ENCODE results near the gene SGK2. TPM values are rescaled to one million over a fixed set of nuclear protein-coding genes. Genes with fewer than 3 reads are reported as not detected.
"Not testable (repeated sequence)": the region's sequence is repeated elsewhere in the genome, so short reads cannot be mapped to it uniquely, and the experiment has no call there.

SGK2 gene
- total RNA-seq, 2 donors from 2014 or later: 1.6 to 5.3 TPM

DNA sequence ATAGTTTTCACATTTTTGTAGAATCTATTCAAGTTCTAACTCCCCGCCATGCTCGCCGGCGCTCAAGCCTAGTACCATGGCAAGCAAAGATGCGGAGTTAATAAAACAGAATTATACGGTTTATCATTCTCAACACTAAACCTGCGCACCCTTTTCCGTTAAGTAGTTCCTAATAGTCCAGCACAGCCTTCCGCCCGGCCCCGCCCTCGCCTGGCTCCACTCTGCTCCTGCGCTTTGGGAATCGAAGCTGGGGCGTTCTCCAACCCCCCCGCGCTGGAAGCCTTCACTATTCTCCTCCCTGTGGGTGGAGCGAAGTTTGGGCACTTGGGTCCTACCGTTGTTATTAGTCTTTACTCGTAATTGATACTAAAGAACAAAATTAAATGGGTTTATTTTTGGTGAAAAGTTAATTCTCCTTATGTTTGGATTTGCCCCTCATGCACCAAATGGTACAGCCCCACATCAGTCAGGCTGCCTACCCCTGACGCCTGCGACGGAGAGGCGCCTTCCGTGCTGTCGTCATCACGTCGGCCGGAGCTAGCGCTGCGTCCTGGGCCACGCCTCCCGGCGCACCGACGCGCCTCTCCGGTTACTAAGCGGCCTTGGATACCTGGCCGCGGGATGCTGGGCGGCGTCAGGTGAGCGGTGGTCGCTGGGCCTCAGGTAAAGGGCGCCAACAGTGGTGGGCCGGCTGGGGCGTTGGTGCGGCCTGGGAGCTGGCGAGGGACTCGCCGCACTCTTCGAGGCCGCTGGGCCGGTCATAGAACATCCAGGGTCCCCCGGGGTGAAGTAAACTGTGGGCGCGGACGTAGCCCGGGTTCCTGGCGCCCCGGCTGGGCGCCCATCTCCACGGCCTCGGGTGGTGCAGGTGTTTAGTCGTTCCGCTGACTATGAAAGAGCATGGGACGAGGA, 31.8 kb downstream of the SGK2 start, which contains the start of gene IFT52:
Gene IFT52 (plus strand): TSS at position 546 of the 912 bp plus-strand sequence. CDS start 3,762 bp downstream, outside the sequence.
- H3K4me1 ChIP-seq (ENCODE audit: control insufficient read depth, insufficient read depth, low read length): no peaks in the 10 kb centered on the region
- peaks cover 19% of the 10 kb centered on the region for H3K36me3 ChIP-seq (ENCODE audit: control insufficient read depth, insufficient read depth, low read length)
- no peaks in the 10 kb centered on the region for H3K27me3 Mint-ChIP-seq (ENCODE audit: insufficient read depth)
- H3K36me3 Mint-ChIP-seq (ENCODE audit: low read depth): peaks cover 15% of the 10 kb centered on the region
- H3K27ac Mint-ChIP-seq: peak within 1 kb of the TSS; percentile 99
- peak within 1 kb of the TSS; percentile 80 for H3K9ac ChIP-seq (ENCODE audit: extremely low read depth, low read length, poor library complexity, severe bottlenecking)
- H3K27me3 ChIP-seq (ENCODE audit: control insufficient read depth, insufficient read depth, low read length, poor library complexity, severe bottlenecking): no peaks in the 10 kb centered on the region
- no peaks in the 10 kb centered on the region for H3K9me3 ChIP-seq (ENCODE audit: control insufficient read depth, low read length)
- H3K4me1 Mint-ChIP-seq: peaks cover 11% of the 10 kb centered on the region
- peak within 1 kb of the TSS; percentile 90 for H3K27ac ChIP-seq (ENCODE audit: low read depth, low read length)
- peak within 1 kb of the TSS; percentile 93 for H3K4me3 ChIP-seq (ENCODE audit: low read length)
- TF ChIP-seq, protein P1, sequence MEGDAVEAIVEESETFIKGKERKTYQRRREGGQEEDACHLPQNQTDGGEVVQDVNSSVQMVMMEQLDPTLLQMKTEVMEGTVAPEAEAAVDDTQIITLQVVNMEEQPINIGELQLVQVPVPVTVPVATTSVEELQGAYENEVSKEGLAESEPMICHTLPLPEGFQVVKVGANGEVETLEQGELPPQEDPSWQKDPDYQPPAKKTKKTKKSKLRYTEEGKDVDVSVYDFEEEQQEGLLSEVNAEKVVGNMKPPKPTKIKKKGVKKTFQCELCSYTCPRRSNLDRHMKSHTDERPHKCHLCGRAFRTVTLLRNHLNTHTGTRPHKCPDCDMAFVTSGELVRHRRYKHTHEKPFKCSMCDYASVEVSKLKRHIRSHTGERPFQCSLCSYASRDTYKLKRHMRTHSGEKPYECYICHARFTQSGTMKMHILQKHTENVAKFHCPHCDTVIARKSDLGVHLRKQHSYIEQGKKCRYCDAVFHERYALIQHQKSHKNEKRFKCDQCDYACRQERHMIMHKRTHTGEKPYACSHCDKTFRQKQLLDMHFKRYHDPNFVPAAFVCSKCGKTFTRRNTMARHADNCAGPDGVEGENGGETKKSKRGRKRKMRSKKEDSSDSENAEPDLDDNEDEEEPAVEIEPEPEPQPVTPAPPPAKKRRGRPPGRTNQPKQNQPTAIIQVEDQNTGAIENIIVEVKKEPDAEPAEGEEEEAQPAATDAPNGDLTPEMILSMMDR (conservative IDR thresholded peaks at IDR 0.05): peak; percentile 10
- no peaks in the 10 kb centered on the region for H3K9me3 Mint-ChIP-seq
- peak; percentile 96 for DNase-seq
- H3K4me3 Mint-ChIP-seq: peak within 1 kb of the TSS; percentile 82
- 0 to 1% methylated on average over 46 to 65 of the region's 68 CpGs for WGBS, 2 experiments (ENCODE audit: insufficient coverage in 1 of 2, insufficient read length in 1 of 2)

DNA sequence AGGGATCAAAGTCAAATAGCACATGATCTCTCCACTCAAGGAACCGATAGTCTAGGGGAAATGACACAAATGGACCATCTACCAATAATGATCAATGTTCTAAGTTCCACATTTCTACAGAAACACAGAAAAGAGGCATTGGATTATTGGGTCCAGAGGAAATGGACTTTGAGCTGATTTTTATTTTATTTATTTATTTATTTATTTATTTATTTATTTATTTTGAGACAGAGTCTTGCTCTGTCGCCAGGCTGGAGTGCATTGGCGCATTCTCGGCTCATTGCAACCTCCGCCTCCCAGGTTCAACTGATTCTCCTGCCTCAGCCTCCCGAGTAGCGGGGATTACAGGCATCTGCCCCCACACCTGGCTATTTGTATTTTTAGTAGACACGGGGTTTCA, 43.1 kb downstream of the SGK2 start:
- H3K4me3 ChIP-seq (ENCODE audit: low read length); H3K4me1 ChIP-seq (ENCODE audit: control insufficient read depth, insufficient read depth, low read length); DNase-seq; H3K9ac ChIP-seq (ENCODE audit: extremely low read depth, low read length, poor library complexity, severe bottlenecking); H3K4me1 Mint-ChIP-seq; H3K27ac Mint-ChIP-seq; H3K9me3 Mint-ChIP-seq; H3K4me3 Mint-ChIP-seq; H3K27ac ChIP-seq (ENCODE audit: low read depth, low read length); H3K27me3 ChIP-seq (ENCODE audit: control insufficient read depth, insufficient read depth, low read length, poor library complexity, severe bottlenecking); H3K9me3 ChIP-seq (ENCODE audit: control insufficient read depth, low read length); H3K27me3 Mint-ChIP-seq (ENCODE audit: insufficient read depth): not testable (repeated sequence)
- 84 to 100% methylated on average over 4 to 8 of the region's 8 CpGs for WGBS, 2 experiments (ENCODE audit: insufficient coverage in 1 of 2, insufficient read length in 1 of 2)
- peaks cover 73% of the 10 kb centered on the region for H3K36me3 Mint-ChIP-seq (ENCODE audit: low read depth)
- H3K36me3 ChIP-seq (ENCODE audit: control insufficient read depth, insufficient read depth, low read length): peaks cover 54% of the 10 kb centered on the region

DNA sequence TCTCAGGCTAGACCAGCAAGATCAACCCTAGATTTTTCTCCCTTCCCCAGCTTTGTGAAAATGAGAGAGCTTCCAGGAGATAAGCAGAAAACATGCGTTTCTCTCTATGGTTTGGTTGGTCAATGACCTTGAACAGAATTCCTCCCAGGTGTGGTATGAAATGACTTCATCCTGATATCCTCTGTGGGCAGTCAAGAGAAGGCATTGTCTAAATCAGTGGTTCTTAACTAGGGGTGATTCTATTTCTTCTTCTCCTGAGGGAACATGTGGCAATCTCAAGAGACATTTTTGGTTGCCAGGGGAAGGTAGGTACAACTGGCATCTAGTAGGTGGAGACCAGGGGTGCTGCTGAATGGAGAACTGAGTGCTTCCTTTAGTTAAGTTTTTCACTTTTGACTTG, 44.3 kb downstream of the SGK2 start:
- no peak for DNase-seq
- H3K9me3 Mint-ChIP-seq: peaks cover 8% of the 10 kb centered on the region
- no peaks in the 10 kb centered on the region for H3K4me1 Mint-ChIP-seq
- Histone ChIP-seq H3K27ac (ENCODE audit: low read depth, low read length) (no peak overlapping the region), H3K4me1 (ENCODE audit: control insufficient read depth, insufficient read depth, low read length) (no peaks in the 10 kb centered on the region), H3K4me3 (ENCODE audit: low read length) (no peak overlapping the region), H3K27me3 (ENCODE audit: control insufficient read depth, insufficient read depth, low read length, poor library complexity, severe bottlenecking) (no peaks in the 10 kb centered on the region), H3K9me3 (ENCODE audit: control insufficient read depth, low read length) (peaks cover 3% of the 10 kb centered on the region), H3K36me3 (ENCODE audit: control insufficient read depth, insufficient read depth, low read length) (peaks cover 51% of the 10 kb centered on the region), H3K9ac (ENCODE audit: extremely low read depth, low read length, poor library complexity, severe bottlenecking) (no peak overlapping the region)
- H3K36me3 Mint-ChIP-seq (ENCODE audit: low read depth): peaks cover 73% of the 10 kb centered on the region
- 88 to 100% methylated on average over 1 of the region's 1 CpG for WGBS, 2 experiments (ENCODE audit: insufficient coverage in 1 of 2, insufficient read length in 1 of 2)
- no peak overlapping the region for H3K4me3 Mint-ChIP-seq
- no peak overlapping the region for H3K27ac Mint-ChIP-seq
- TF ChIP-seq, protein P1 (conservative IDR thresholded peaks at IDR 0.05): no peak
- H3K27me3 Mint-ChIP-seq (ENCODE audit: insufficient read depth): no peaks in the 10 kb centered on the region

Data from endodermal cell (in vitro differentiated cells).